Adrenal gland (tissue), 12 donors: ENCODE measurements around the gene CLIP4. TPM values are rescaled to one million over a fixed set of nuclear protein-coding genes. Genes with fewer than 3 reads are reported as not detected.
A peak's percentile ranks its signal among the peaks of the same experiment; 100 is the strongest.
"Not testable (repeated sequence)": the region's sequence is repeated elsewhere in the genome, so short reads cannot be mapped to it uniquely, and the experiment has no call there.

ENCODE experiments used
- DNase-seq, 7 donors: peaks; one replicate each; pipeline ENCODE4 v3.0.0-alpha.2; 2019 to 2020
- H3K27ac ChIP-seq, 5 donors: fragments of 200-600 bp; sonication (generic) in 4 of 5; 1 replicate in 3 of 5; 2 replicates in 2 of 5; pipeline versions ENCODE4 v1.5.1 to v1.8.0; 2016 to 2020; ENCODE audit warnings: mild to moderate bottlenecking in 1 of 5
- H3K27me3 ChIP-seq: fragments of 200-600 bp; 2 replicates; pipeline ENCODE4 v1.8.0; 2021
- H3K36me3 ChIP-seq, 2 donors: fragments of 200-600 bp; replicated peaks in 1 of 2; 1 replicate in 1 of 2; 2 replicates in 1 of 2; pipeline versions ENCODE4 v1.5.1 to v1.8.0; 2018 to 2022
- H3K4me1 ChIP-seq, 2 donors: fragments of 200-600 bp; replicated peaks in 1 of 2; 1 replicate in 1 of 2; 2 replicates in 1 of 2; pipeline versions ENCODE4 v1.5.1 to v1.8.0; 2018 to 2021
- H3K4me3 ChIP-seq, 4 donors: fragments of 200-600 bp; sonication (generic) in 3 of 4; one replicate each; pipeline ENCODE4 v1.5.1; 2016 to 2018
- H3K9me3 ChIP-seq, 3 donors: fragments of 200-600 bp; sonication (generic) in 1 of 3; replicated peaks in 1 of 3; 1 replicate in 2 of 3; 2 replicates in 1 of 3; pipeline versions ENCODE4 v1.5.1 to v1.8.0; 2016 to 2021
- POLR2A ChIP-seq, 2 donors: fragments of 450-650 bp; IDR thresholded peaks; one replicate each; pipeline ENCODE4 v1.6.1; 2017; ENCODE audit warnings: antibody characterized with exemption in 2 of 2, mild to moderate bottlenecking in 2 of 2, moderate library complexity in 1 of 2
- WGBS, 4 donors: extraction: QIAGEN DNeasy Blood & Tissue Kit in 2 of 4; methylation state at CpG; one replicate each; pipeline versions ENCODE4 v1.1.5 to v1.1.7; 2013 to 2017; 5-methylcytosine and 5-hydroxymethylcytosine counted together
- intact Hi-C, 2 donors: fragments of 100-400 bp; cut with DNase I; formaldehyde crosslinking; loops; one replicate each; pipeline versions ENCODE4 v1.14.1 to v1.15.0; 2022 to 2023
- polyA plus RNA-seq, 3 donors: library from polyadenylated mRNA; stranded (reverse); fragments of 200-250 nt in 2 of 3; fragments of 350-450 nt in 1 of 3; fragmentation: Illumina TruSeq in 1 of 3; extraction: RNeasy Lipid Tissue Mini Kit (QIAGEN cat#74804) in 1 of 3; gene quantifications; one replicate each; pipeline ENCODE4 v1.2.3, GENCODE V29; 2013 to 2014
- total RNA-seq, 9 donors: library from RNA; depleted of rRNA in 4 of 9; stranded (reverse); fragments of >200 nt in 4 of 9; fragments of 120-200 nt in 1 of 9; fragmentation: NEBNext Ultra II Directional in 1 of 9; extraction: Animal tissue kit (Norgen Biotek cat#: 25700) in 1 of 9; gene quantifications; one replicate each; pipeline versions ENCODE4 v1.1.0 to v1.2.4, GENCODE V29; 2013 to 2023
- TF ChIP-seq, protein P1 (sequence below), 6 experiments: fragments of 450-650 bp in 4 of 6; fragments of 200-600 bp in 2 of 6; sonication (generic) in 1 of 6; IDR thresholded peaks; 1 replicate in 5 of 6; 2 replicates in 1 of 6; pipeline versions ENCODE4 v1.5.1 to v1.8.0; 2016 to 2021; ENCODE audit warnings: antibody characterized with exemption in 6 of 6, mild to moderate bottlenecking in 2 of 6, moderate library complexity in 1 of 6
- donor health status: healthy with polysubstance abuse.
- donor health status: Bipolar disorder and iron deficiency.
- donor health status: DM: yes; HTN: yes; CAD: no.
- donor health status: DM: no; HTN: no; CAD: no.
- donor health status: DM: no; HTN: no; CAD: no.
- donor health status: DM: yes; HTN: yes; CAD: no.

The CLIP4 gene
- total and polyA plus RNA-seq, 12 donors: 6.1 to 30.5 (median 16.6) TPM

DNA sequence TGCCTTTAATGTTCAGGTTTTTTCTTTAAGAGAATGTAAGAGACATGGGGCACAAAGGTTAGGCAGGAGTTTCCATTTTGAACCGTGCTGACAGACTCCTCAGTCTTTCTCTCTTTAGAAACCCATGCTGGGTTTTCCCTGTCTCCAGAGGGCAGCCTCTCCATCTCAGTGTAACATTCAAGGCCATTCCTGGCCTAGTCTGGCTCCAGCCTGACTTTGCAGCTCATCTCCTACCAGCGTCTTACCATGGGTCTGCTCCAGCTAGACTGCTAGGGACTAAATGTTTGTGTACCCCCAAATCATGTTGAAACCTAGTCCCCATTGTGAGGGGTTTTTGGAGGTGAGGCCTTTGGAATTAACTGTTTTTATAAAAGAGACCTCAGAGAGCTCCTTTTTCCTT lies 9.8 kb upstream of the CLIP4 start:
- Histone ChIP-seq H3K27me3 (no peaks in the 10 kb centered on the region), H3K36me3 (no peaks in the 10 kb centered on the region), H3K4me1 (no peaks in the 10 kb centered on the region), H3K4me3 (no peak overlapping the region), H3K27ac (no peak overlapping the region), H3K9me3 (no peaks in the 10 kb centered on the region)
- DNase-seq: peak in 2 of 7 donors; percentile 20 to 24
- TF ChIP-seq POLR2A (IDR thresholded peaks at IDR 0.05): no peak
- TF ChIP-seq, protein P1, sequence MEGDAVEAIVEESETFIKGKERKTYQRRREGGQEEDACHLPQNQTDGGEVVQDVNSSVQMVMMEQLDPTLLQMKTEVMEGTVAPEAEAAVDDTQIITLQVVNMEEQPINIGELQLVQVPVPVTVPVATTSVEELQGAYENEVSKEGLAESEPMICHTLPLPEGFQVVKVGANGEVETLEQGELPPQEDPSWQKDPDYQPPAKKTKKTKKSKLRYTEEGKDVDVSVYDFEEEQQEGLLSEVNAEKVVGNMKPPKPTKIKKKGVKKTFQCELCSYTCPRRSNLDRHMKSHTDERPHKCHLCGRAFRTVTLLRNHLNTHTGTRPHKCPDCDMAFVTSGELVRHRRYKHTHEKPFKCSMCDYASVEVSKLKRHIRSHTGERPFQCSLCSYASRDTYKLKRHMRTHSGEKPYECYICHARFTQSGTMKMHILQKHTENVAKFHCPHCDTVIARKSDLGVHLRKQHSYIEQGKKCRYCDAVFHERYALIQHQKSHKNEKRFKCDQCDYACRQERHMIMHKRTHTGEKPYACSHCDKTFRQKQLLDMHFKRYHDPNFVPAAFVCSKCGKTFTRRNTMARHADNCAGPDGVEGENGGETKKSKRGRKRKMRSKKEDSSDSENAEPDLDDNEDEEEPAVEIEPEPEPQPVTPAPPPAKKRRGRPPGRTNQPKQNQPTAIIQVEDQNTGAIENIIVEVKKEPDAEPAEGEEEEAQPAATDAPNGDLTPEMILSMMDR (IDR thresholded peaks at IDR 0.05): no peak
- WGBS, 4 donors: 33 to 48% (median 39%) methylated on average over 2 of the region's 2 CpGs
- intact Hi-C loops: no loop called here

DNA sequence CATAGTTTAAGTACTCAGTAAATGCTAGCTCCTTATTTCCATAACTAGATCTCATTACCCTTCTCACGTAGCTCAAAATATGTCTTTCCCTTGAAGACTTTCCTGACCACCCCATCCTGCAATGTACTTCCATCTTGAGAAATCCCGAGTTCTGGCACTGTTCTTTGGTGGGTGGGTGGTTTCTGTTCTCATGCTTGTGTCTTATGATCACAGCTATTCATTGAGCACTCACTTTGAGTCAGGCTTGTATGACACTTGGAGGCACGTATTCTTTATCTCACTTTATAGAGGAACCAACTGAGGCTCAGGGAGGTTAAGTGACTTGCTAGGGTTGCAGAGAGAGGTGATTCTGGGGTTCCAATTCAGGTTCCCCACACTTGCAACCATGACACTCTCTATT lies 9.0 kb upstream of the CLIP4 start:
- H3K4me1 ChIP-seq: no peaks in the 10 kb centered on the region
- DNase-seq: no peak
- no peaks in the 10 kb centered on the region for H3K27me3 ChIP-seq
- intact Hi-C loops: no loop called here
- WGBS, 4 donors: 78 to 96% (median 85%) methylated on average over 3 of the region's 3 CpGs
- TF ChIP-seq, protein P1 (IDR thresholded peaks at IDR 0.05): no peak
- no peak for TF ChIP-seq POLR2A (IDR thresholded peaks at IDR 0.05)
- H3K4me3 ChIP-seq: no peak overlapping the region
- H3K27ac ChIP-seq: no peak overlapping the region
- no peaks in the 10 kb centered on the region for H3K9me3 ChIP-seq
- no peaks in the 10 kb centered on the region for H3K36me3 ChIP-seq

DNA sequence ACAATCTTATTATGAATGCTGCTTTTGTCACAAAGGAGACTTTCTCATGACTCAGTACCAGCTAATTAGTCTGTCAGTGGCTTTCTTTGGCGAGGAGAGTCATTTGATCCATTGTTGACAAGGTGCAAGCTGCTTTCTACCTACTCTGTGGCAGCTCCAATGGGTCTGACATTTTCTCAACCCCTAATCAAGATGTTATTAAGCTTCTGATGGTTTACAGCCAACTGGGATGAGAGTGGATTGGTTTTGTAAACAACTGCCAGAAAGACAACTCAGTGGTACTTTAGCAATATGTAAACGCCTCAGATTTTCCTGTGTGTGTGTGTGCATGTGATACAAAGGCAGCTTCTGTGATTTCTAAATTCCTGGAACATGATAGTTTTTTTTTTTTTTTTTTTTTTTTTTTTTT lies 8.2 kb upstream of the CLIP4 start:
- WGBS, 4 donors: 80 to 91% (median 83%) methylated on average over 2 of the region's 2 CpGs

DNA sequence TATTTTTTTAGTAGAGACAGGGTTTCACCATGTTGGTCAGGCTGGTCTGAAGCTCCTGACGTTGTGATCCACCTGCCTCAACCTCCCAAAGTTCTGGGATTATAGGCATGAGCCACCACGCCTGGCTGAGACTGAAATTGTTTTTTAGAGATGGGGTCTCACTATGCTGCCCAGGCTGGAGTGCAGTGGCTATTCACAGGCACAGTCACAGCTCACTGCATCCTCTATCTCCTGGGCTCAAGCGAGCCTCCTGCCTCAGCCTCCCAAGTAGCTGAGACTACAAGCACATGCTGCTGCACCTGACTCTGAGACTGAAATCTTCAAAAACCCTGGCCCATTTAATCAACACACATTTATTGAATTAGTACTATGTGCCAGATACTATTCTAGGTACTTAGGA lies 7.7 kb upstream of the CLIP4 start:
- H3K4me3 ChIP-seq, intact Hi-C loops, H3K4me1 ChIP-seq, H3K36me3 ChIP-seq, DNase-seq, H3K9me3 ChIP-seq, H3K27me3 ChIP-seq, H3K27ac ChIP-seq: not testable (repeated sequence)
- 84 to 94% (median 91%) methylated on average over 3 of the region's 3 CpGs for WGBS, 4 donors

More for the DNA sequence above, 8.2 kb upstream of the CLIP4 start:
- TF ChIP-seq POLR2A (IDR thresholded peaks at IDR 0.05): no peak
- TF ChIP-seq, protein P1 (IDR thresholded peaks at IDR 0.05): no peak
- Histone ChIP-seq H3K9me3 (no peaks in the 10 kb centered on the region), H3K4me3 (no peak overlapping the region), H3K4me1 (no peaks in the 10 kb centered on the region), H3K27me3 (no peaks in the 10 kb centered on the region), H3K36me3 (no peaks in the 10 kb centered on the region), H3K27ac (no peak overlapping the region)
- intact Hi-C loops: no loop called here
- DNase-seq: no peak

DNA sequence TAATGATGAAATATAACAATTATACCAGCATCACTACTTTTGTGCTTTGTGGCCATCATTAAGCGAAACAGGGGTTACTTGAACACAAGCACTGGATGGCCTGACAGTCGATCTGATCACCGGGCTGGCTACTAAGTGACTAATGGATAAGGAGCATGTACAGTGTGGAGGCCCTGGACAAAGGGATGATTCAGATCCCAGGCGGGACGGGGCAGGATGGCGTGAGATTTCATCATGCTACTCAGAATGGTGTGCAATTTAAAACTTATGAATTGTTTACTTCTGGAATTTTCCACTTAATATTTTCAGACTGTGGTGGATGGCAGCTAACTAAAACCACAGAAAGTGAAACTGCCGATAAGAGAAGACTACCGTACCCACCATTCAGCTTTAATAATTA lies 7.0 kb upstream of the CLIP4 start:
- intact Hi-C loops: no loop called here
- H3K27ac ChIP-seq: no peak overlapping the region
- DNase-seq: peak in 5 of 7 donors; percentile 32 to 69 (median 46)
- no peaks in the 10 kb centered on the region for H3K36me3 ChIP-seq
- no peaks in the 10 kb centered on the region for H3K4me1 ChIP-seq
- 73 to 90% (median 79%) methylated on average over 8 of the region's 8 CpGs for WGBS, 4 donors
- H3K4me3 ChIP-seq: no peak overlapping the region
- TF ChIP-seq, protein P1 (IDR thresholded peaks at IDR 0.05): no peak
- TF ChIP-seq POLR2A (IDR thresholded peaks at IDR 0.05): no peak
- no peaks in the 10 kb centered on the region for H3K9me3 ChIP-seq
- no peaks in the 10 kb centered on the region for H3K27me3 ChIP-seq
